Ectodermal cell (in vitro differentiated cells): ENCODE data around the gene ADGRE3.

Source experiments
- H3K27ac ChIP-seq: 2 replicates; pipeline ENCODE4 v1.7.0; 2013; ENCODE audit warnings: mild to moderate bottlenecking, low read depth, low read length; ENCODE audit not compliant: insufficient read depth, poor library complexity, severe bottlenecking
- H3K27me3 ChIP-seq: 2 replicates; pipeline ENCODE4 v1.7.0; 2013; ENCODE audit warnings: mild to moderate bottlenecking, low read length; ENCODE audit not compliant: insufficient read depth, control insufficient read depth, poor library complexity, severe bottlenecking
- H3K36me3 ChIP-seq: one replicate; pipeline ENCODE4 v1.7.0; 2013; ENCODE audit warnings: low read length; ENCODE audit not compliant: control insufficient read depth, insufficient read depth
- H3K4me1 ChIP-seq: one replicate; pipeline ENCODE4 v1.7.0; 2013; ENCODE audit warnings: low read length; ENCODE audit not compliant: control insufficient read depth, insufficient read depth
- H3K4me3 ChIP-seq: 2 replicates; pipeline ENCODE4 v1.7.0; 2013; ENCODE audit warnings: low read depth, low read length, control low read depth; ENCODE audit not compliant: insufficient read depth
- H3K9me3 ChIP-seq: 2 replicates; pipeline ENCODE4 v1.7.0; 2013; ENCODE audit warnings: mild to moderate bottlenecking, low read length, moderate library complexity; ENCODE audit not compliant: control insufficient read depth
- WGBS, 2 experiments: methylation state at CpG; one replicate each; pipeline ENCODE4 v1.1.7; 2013; ENCODE audit warnings: missing lambda C conversion rate in 2 of 2; 5-methylcytosine and 5-hydroxymethylcytosine counted together

The ADGRE3 gene

GRCh38 chr19:14670408-14670807 is 4.2 kb downstream of the ADGRE3 start:
- 39 to 51% methylated on average over 2 of the region's 2 CpGs for WGBS, 2 experiments
- H3K36me3 ChIP-seq = no peaks in the 10 kb centered on the region
- H3K4me3 ChIP-seq = no peak overlapping the region
- H3K27me3 ChIP-seq = no peaks in the 10 kb centered on the region
- H3K4me1 ChIP-seq = no peaks in the 10 kb centered on the region
- H3K9me3 ChIP-seq = peaks cover 4% of the 10 kb centered on the region
- no peak overlapping the region for H3K27ac ChIP-seq

GRCh38 chr19:14669940-14670339 is 4.7 kb downstream of the ADGRE3 start:
- Histone ChIP-seq H3K4me1 (no peaks in the 10 kb centered on the region), H3K9me3 (peaks cover 4% of the 10 kb centered on the region), H3K27me3 (no peaks in the 10 kb centered on the region), H3K4me3 (no peak overlapping the region), H3K27ac (no peak overlapping the region), H3K36me3 (no peaks in the 10 kb centered on the region)
- WGBS, 2 experiments = 48 to 59% methylated on average over 2 of the region's 3 CpGs

GRCh38 chr19:14661372-14661924 is 13.2 kb downstream of the ADGRE3 start:
- Histone ChIP-seq H3K9me3 (no peaks in the 10 kb centered on the region), H3K4me3 (no peak overlapping the region), H3K27ac (no peak overlapping the region), H3K36me3 (no peaks in the 10 kb centered on the region), H3K4me1 (no peaks in the 10 kb centered on the region), H3K27me3 (no peaks in the 10 kb centered on the region)
- 79 to 81% methylated on average over 12 of the region's 12 CpGs for WGBS, 2 experiments

GRCh38 chr19:14659874-14660489 is 14.7 kb downstream of the ADGRE3 start:
- WGBS, 2 experiments = 56 to 73% methylated on average over 6 of the region's 6 CpGs
- Histone ChIP-seq H3K4me3 (no peak overlapping the region), H3K9me3 (no peaks in the 10 kb centered on the region), H3K36me3 (no peaks in the 10 kb centered on the region), H3K4me1 (no peaks in the 10 kb centered on the region), H3K27ac (no peak overlapping the region), H3K27me3 (no peaks in the 10 kb centered on the region)

GRCh38 chr19:14655726-14656125 is 18.9 kb downstream of the ADGRE3 start:
- Histone ChIP-seq H3K4me1 (no peaks in the 10 kb centered on the region), H3K27ac (no peak overlapping the region), H3K27me3 (no peaks in the 10 kb centered on the region), H3K4me3 (no peak overlapping the region), H3K36me3 (no peaks in the 10 kb centered on the region), H3K9me3 (no peaks in the 10 kb centered on the region)
- 79 to 80% methylated on average over 11 of the region's 11 CpGs for WGBS, 2 experiments

- WGBS, 2 experiments = 54 to 59% methylated on average over 6 to 7 of the region's 7 CpGs
- Histone ChIP-seq H3K27ac (no peak overlapping the region), H3K9me3 (no peaks in the 10 kb centered on the region), H3K4me3 (no peak overlapping the region), H3K4me1 (no peaks in the 10 kb centered on the region), H3K36me3 (no peaks in the 10 kb centered on the region), H3K27me3 (no peaks in the 10 kb centered on the region)
Observed at GRCh38 chr19:14654786-14655560, 19.7 kb downstream of the ADGRE3 start.

GRCh38 chr19:14650161-14650560 is 24.5 kb downstream of the ADGRE3 start:
- no peak overlapping the region for H3K4me3 ChIP-seq
- WGBS, 2 experiments = 65 to 68% methylated on average over 2 of the region's 2 CpGs
- no peaks in the 10 kb centered on the region for H3K4me1 ChIP-seq
- H3K36me3 ChIP-seq = no peaks in the 10 kb centered on the region
- peaks cover under 1% of the 10 kb centered on the region for H3K9me3 ChIP-seq
- H3K27me3 ChIP-seq = no peaks in the 10 kb centered on the region
- no peak overlapping the region for H3K27ac ChIP-seq

- H3K4me3 ChIP-seq = no peak overlapping the region
- H3K27me3 ChIP-seq = no peaks in the 10 kb centered on the region
- H3K9me3 ChIP-seq = peaks cover 4% of the 10 kb centered on the region
- H3K4me1 ChIP-seq = no peaks in the 10 kb centered on the region
- no peak overlapping the region for H3K27ac ChIP-seq
- no peaks in the 10 kb centered on the region for H3K36me3 ChIP-seq
- 75 to 79% methylated on average over 4 of the region's 4 CpGs for WGBS, 2 experiments
Observed at GRCh38 chr19:14649020-14649419, 25.6 kb downstream of the ADGRE3 start.

GRCh38 chr19:14648506-14648905 is 26.1 kb downstream of the ADGRE3 start:
- Histone ChIP-seq H3K27me3 (no peaks in the 10 kb centered on the region), H3K9me3 (peaks cover 4% of the 10 kb centered on the region), H3K4me1 (no peaks in the 10 kb centered on the region), H3K36me3 (no peaks in the 10 kb centered on the region), H3K27ac (no peak overlapping the region), H3K4me3 (no peak overlapping the region)
- WGBS, 2 experiments = 83 to 89% methylated on average over 2 of the region's 2 CpGs

- H3K27ac ChIP-seq = no peak overlapping the region
- H3K36me3 ChIP-seq = no peaks in the 10 kb centered on the region
- 59 to 60% methylated on average over 3 to 4 of the region's 4 CpGs for WGBS, 2 experiments
- H3K4me3 ChIP-seq = no peak overlapping the region
- H3K4me1 ChIP-seq = no peaks in the 10 kb centered on the region
- H3K9me3 ChIP-seq = peaks cover 16% of the 10 kb centered on the region
- no peaks in the 10 kb centered on the region for H3K27me3 ChIP-seq
Observed at GRCh38 chr19:14639536-14640277, 34.9 kb downstream of the ADGRE3 start.
